HUES64 (cell line): ENCODE results near the gene ADSS2.

ENCODE experiments used
- H3K27ac ChIP-seq: 2 replicates; pipeline ENCODE4 v1.7.0; 2013; ENCODE audit warnings: low read depth, low read length, inconsistent platforms
- H3K27me3 ChIP-seq: 2 replicates; pipeline ENCODE4 v1.6.1; 2013; ENCODE audit warnings: mild to moderate bottlenecking, low read length; ENCODE audit not compliant: insufficient read depth
- H3K36me3 ChIP-seq: 2 replicates; pipeline ENCODE4 v1.6.1; 2013; ENCODE audit warnings: mild to moderate bottlenecking, low read length; ENCODE audit not compliant: insufficient read depth
- H3K4me1 ChIP-seq: 2 replicates; pipeline ENCODE4 v1.6.1; 2013; ENCODE audit warnings: mild to moderate bottlenecking, low read length, moderate library complexity; ENCODE audit not compliant: insufficient read depth
- H3K4me3 ChIP-seq: 2 replicates; pipeline ENCODE4 v1.5.1; 2013; ENCODE audit warnings: mild to moderate bottlenecking, low read length, moderate library complexity
- H3K9ac ChIP-seq: 2 replicates; pipeline ENCODE4 v1.6.1; 2013; ENCODE audit warnings: mild to moderate bottlenecking, low read depth, low read length
- H3K9me3 ChIP-seq: 2 replicates; pipeline ENCODE4 v1.6.1; 2013; ENCODE audit warnings: low read depth, low read length; ENCODE audit not compliant: insufficient read depth
- WGBS: fragments of 150-250, 120-280 bp; methylation state at CpG from one replicate; pipeline ENCODE4 v1.1.7; 2013; ENCODE audit warnings: missing lambda C conversion rate; 5-methylcytosine and 5-hydroxymethylcytosine counted together

ADSS2 gene

DNA sequence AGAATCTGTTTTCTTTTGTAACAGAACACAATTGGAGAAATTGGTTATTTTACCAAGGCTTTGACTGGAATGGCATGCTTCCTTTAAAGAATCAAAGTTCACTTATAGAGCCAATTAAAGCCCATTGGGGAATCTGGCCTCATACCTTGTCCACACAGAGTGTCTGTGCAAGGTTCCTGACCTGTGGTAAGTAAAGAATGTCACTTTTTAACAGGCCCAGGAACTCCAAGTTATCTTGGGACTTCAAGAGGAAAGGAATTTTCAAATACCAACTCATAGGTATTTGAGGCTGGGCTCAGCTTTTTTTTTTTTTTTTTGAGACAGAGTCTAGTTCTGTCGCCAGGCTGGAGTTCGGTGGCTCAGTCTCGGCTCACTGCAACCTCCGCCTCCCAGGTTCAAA, 7.1 kb upstream of the ADSS2 start:
- Histone ChIP-seq H3K27me3 (no peaks in the 10 kb centered on the region), H3K9me3 (peaks cover 12% of the 10 kb centered on the region; the same call in 1 of the 2 replicates), H3K4me1 (peaks cover 27% of the 10 kb centered on the region), H3K9ac (no peak overlapping the region), H3K36me3 (no peaks in the 10 kb centered on the region), H3K27ac (no peak overlapping the region), H3K4me3 (no peak overlapping the region)
- WGBS, result 98% methylated on average over 4 of the region's 4 CpGs

DNA sequence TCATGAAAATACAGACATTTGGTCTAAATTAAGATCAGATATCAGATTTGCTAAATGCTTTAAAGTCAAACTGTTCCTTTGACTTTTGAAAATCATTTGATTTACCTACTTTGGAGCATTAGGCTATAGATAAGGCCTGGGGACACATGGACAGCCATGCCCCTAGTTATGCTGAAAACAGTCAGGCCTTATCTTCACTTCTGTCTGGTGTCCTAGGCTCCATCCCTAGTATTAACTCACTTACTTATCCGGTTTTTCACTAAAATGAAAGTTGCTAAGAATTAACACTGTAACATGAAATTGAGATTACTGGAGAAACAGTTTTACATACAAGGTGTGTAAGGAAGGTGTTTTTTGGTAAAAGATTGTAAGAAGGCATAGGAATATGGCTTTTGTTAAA, 4.9 kb upstream of the ADSS2 start:
- Histone ChIP-seq H3K27me3 (no peaks in the 10 kb centered on the region), H3K36me3 (no peaks in the 10 kb centered on the region), H3K27ac (no peak overlapping the region), H3K9me3 (peaks cover 12% of the 10 kb centered on the region; the same call in 1 of the 2 replicates), H3K4me1 (peaks cover 30% of the 10 kb centered on the region), H3K4me3 (no peak overlapping the region), H3K9ac (no peak overlapping the region)
- 91% methylated on average over 1 of the region's 1 CpG for WGBS

DNA sequence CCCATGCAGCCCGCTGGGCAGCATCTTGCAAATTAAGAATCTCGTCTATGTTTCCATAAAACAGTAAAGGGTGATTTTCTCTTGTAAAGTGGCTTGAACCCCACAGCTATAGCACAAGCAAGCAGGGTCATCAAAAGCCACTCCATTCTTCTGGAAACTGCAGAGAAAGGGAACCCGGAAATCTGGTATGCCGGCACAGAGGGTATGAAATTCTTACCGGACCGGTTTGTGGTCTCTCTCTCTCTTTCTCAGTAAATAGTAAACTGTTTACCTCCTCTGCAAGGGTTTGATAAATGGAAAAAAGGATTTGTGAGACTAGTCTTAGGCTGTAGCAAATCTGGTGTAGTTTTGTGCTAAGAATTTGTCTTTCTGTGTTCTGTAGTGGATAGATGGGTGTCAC, 2.7 kb upstream of the ADSS2 start:
- H3K4me3 ChIP-seq, result no peak overlapping the region; the same call in 1 of the 2 replicates
- 73% methylated on average over 6 of the region's 6 CpGs for WGBS

DNA sequence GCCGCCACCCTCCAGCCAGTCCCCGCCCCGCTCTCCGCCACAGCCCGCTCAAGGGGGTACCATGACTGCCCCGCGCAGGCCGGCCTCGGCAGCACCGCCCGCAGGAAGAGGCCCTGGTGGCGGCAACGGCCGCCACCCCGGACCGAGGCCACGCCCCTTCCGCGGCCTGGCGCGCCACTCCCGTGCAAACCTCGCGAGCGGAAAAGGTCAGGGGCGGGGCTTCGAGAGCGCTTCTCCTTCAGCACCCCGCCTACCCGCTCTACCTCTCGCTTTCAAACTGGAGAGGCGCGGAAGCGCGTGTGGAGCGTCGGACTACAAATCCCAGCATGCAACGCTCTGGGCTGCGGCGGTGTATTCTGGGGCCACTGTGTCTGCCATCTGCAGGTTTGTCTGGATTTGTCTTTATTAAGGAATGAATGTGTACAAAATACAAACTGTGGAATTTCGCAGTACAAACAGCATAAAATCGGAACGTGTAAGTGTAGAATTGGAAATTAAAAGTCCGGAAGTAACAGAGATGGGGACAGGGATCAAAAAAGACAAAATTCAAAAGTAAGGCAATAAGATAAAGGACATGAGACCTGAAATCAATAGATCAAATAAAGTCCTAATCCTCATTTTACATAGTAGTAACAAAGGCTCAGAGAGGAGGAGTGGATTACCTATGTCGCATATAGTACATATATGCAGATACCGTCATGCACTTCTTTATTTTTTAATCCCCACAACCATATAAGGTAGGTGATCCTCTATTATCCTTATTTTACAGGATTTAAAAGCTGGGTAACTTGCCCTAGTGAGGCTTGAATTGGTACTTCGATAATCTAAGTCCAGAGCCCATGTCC, 464 bp upstream of the ADSS2 start:
- H3K27me3 ChIP-seq, result no peaks in the 10 kb centered on the region
- peak overlapping the region; percentile 7; the same call in 1 of the 2 replicates for H3K27ac ChIP-seq
- H3K9me3 ChIP-seq, result no peaks in the 10 kb centered on the region
- peaks cover 63% of the 10 kb centered on the region for H3K4me1 ChIP-seq
- peak overlapping the region; percentile 94 for H3K4me3 ChIP-seq
- peaks cover 20% of the 10 kb centered on the region for H3K36me3 ChIP-seq
- WGBS, result 4% methylated on average over 45 of the region's 47 CpGs
- 0 out of 2 replicates have a peak overlapping the region, but pooled peaks have one; percentile 19 for H3K9ac ChIP-seq

More for the DNA sequence above, 2.7 kb upstream of the ADSS2 start:
- Histone ChIP-seq H3K9ac (peak overlapping the region; percentile 61), H3K9me3 (peaks cover 12% of the 10 kb centered on the region; the same call in 1 of the 2 replicates), H3K27ac (peak overlapping the region; percentile 62), H3K4me1 (peaks cover 41% of the 10 kb centered on the region), H3K36me3 (peaks cover 8% of the 10 kb centered on the region), H3K27me3 (no peaks in the 10 kb centered on the region)

DNA sequence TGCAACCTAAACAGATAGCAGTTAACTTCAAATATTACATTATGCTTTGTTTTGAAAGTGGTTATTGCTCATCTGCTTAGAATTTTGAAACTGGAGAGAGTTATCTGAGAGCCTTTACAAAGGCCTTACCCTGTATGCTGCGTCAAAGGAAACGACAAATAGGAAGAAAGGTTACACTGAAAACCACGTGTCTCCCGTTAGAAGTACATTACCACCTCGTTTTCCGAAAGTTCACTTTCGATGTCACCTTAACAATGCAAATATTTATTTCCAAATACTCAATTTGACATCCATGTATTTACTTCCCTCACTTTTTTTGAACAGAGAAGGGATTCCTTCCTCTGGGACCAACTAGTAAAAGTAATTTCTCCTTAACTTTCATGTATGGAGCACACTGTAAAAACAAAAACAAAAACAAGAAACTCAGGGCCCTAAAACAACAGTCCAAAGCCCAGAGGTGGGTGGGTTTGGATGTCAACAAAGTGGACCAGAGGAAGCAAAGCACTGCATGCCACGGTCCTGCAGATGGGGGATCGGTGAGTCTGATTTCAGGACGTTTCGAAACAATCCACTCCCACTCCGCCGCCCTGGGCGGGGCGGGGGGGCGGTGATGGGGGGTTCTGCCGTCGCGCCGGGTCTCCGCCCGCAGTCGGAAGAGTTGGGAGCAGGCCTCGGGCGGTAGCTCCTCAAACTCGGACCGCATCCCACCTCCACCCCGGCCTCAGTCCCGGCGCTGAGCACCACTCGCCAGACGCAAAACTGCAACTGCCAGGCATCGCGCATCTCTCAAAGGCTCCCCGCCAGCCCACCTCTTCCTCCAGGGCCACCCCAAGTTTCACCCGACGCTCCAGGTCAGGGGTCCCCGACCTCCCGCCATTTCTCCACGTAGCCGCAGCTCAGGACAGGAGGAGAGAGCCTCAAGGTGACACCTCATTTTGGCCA, 841 bp downstream of the ADSS2 start:
- peak overlapping the region; percentile 91 for H3K27ac ChIP-seq
- no peaks in the 10 kb centered on the region for H3K27me3 ChIP-seq
- H3K9me3 ChIP-seq, result no peaks in the 10 kb centered on the region
- H3K4me1 ChIP-seq, result peaks cover 69% of the 10 kb centered on the region
- H3K4me3 ChIP-seq, result peak overlapping the region; percentile 94
- H3K36me3 ChIP-seq, result peaks cover 20% of the 10 kb centered on the region
- peak overlapping the region; percentile 88 for H3K9ac ChIP-seq
- 3% methylated on average over 41 of the region's 41 CpGs for WGBS

DNA sequence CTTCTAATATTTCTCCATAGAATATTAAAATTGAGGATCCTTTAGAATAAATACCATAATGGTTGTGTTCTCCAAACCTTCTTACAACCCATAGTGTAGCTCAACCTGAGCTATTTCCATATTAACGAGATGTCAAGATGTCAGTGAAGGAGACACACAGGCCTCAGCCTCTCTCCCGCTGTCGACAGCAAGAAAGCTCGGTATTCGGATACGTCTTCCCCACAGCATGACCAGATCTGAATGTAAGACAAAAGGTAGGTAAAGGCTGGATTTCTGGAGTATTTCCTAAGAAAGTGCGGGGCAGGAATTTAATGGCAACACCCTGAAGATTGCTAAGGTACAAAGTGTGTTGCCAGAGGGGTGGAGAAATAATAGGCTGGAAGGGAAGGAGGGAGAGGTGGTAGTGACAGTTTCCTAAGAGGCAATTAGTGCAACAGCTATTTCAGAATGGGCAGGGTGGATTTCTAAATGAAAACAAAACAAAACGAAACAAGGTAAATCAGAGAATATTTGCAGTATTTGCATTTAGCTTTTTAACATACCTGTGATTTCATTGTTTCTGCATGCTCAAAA, 1.7 kb downstream of the ADSS2 start:
- Histone ChIP-seq H3K36me3 (peaks cover 20% of the 10 kb centered on the region), H3K27ac (no peak overlapping the region), H3K9ac (0 out of 2 replicates have a peak overlapping the region, but pooled peaks have one; percentile 88), H3K4me1 (peaks cover 69% of the 10 kb centered on the region), H3K4me3 (peak overlapping the region; percentile 94), H3K27me3 (no peaks in the 10 kb centered on the region), H3K9me3 (no peaks in the 10 kb centered on the region)
- 31% methylated on average over 8 of the region's 8 CpGs for WGBS

DNA sequence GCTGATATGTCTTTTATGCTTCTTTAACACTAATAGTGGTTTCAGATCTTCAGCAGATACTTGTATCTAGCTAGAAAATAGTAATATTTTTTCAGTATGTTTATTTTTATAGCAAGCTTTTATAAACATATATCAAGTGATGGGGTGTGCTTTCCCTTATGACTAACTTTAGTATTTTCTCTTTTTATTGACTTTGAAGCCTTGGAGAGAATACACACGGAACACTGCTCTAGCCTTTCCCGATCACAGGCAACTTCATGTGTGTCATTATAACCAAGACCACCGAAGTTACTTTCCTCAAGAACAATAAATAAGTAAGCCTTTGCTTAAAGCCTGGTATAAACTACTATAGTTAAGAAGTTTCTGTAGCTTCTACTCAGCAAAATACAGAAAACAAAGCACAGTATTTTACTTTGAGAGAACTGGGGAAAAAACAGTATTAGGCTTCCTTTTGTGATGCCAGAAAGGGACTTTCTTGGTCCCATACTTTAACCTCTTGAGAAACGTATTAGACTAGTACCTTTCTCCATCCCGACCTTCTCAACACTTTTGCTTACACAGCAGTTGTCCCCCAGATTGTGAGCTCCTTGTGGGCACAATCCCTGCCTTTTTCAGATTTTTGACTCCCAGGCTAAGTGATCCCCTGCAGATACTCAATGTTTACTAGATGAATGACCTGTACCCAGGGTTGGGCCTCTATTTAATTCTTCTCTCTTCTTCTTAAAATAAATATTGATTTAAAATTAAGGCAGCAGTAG, 3.3 kb downstream of the ADSS2 start:
- Histone ChIP-seq H3K36me3 (peaks cover 23% of the 10 kb centered on the region), H3K4me1 (peaks cover 59% of the 10 kb centered on the region), H3K9ac (0 out of 2 replicates have a peak overlapping the region, but pooled peaks have one; percentile 2), H3K27me3 (no peaks in the 10 kb centered on the region), H3K27ac (peak overlapping the region; percentile 43; the same call in 1 of the 2 replicates), H3K9me3 (no peaks in the 10 kb centered on the region), H3K4me3 (peak overlapping the region; percentile 24)
- WGBS, result 80% methylated on average over 5 of the region's 5 CpGs

DNA sequence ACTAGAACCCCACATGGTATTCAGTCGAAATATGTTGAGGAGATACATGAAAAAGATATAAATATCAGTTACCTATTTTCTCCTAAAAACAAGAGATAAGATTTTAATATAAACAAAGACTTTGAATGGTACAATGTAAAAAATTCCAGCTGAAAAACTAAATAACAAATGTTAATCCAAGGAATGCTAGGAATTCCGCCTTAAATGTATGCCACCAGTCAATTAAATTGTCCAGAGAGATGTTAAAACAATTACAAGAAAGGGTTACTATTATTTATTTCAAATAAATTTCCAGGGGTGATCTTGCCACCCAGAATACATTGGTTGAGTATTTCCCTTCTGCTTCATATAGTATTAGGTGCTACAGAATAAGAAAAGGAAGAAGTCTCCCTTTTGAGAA, 4.2 kb downstream of the ADSS2 start:
- 0 out of 2 replicates have a peak overlapping the region, but pooled peaks have one; percentile 25 for H3K9ac ChIP-seq
- WGBS, result 100% methylated on average over 1 of the region's 2 CpGs

DNA sequence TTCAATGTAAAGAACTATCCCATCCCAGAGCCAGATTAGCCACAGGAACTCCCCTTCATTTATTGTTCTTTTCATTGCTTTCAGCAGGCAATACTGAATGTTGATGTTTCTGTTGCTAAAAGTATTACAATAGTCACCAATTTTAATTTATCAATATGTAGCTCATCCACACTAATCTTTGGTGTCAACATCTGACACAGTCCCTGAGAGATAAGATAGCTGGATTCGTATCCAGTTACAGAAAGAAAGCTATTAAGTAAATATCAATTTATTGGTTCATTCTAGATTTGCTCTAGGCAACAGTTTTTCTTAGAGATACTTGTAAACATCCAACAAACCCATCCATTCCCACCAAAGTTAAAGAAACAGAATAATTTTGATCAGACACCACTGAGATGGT, 4.7 kb downstream of the ADSS2 start:
- no CpG with 5 or more reads among the region's 1 CpG for WGBS
- Histone ChIP-seq H3K4me3 (no peak overlapping the region; the same call in 1 of the 2 replicates), H3K27me3 (no peaks in the 10 kb centered on the region), H3K27ac (peak overlapping the region; percentile 39; the same call in 1 of the 2 replicates), H3K4me1 (peaks cover 59% of the 10 kb centered on the region), H3K9me3 (no peaks in the 10 kb centered on the region), H3K36me3 (peaks cover 23% of the 10 kb centered on the region), H3K9ac (peak overlapping the region; percentile 25; the same call in 1 of the 2 replicates)

More for the DNA sequence above, 4.2 kb downstream of the ADSS2 start:
- peak overlapping the region; percentile 39; the same call in 1 of the 2 replicates for H3K27ac ChIP-seq
- H3K36me3 ChIP-seq, result peaks cover 23% of the 10 kb centered on the region
- no peaks in the 10 kb centered on the region for H3K9me3 ChIP-seq
- no peaks in the 10 kb centered on the region for H3K27me3 ChIP-seq
- peak overlapping the region; percentile 24; the same call in 1 of the 2 replicates for H3K4me3 ChIP-seq
- peaks cover 59% of the 10 kb centered on the region for H3K4me1 ChIP-seq
